Gastrocnemius medialis (tissue), 4 donors: Measurements from ENCODE around the gene NQO2.

Experiments
- POLR2A ChIP-seq, 2 donors: fragments of 450-650 bp; IDR thresholded peaks; one replicate each; pipeline ENCODE4 v1.6.1; 2017; ENCODE audit warnings: antibody characterized with exemption in 2 of 2, mild to moderate bottlenecking in 2 of 2, moderate library complexity in 2 of 2
- TF ChIP-seq, protein P1 (sequence below), 5 experiments: fragments of 450-650 bp in 3 of 5; fragments of 200-600 bp in 2 of 5; sonication (generic) in 2 of 5; IDR thresholded peaks in 4 of 5; conservative IDR thresholded peaks in 1 of 5; 1 replicate in 4 of 5; 2 replicates in 1 of 5; pipeline ENCODE4 v1.5.1; 2016 to 2019; ENCODE audit warnings: antibody characterized with exemption in 5 of 5, mild to moderate bottlenecking in 3 of 5, moderate library complexity in 3 of 5

DNA sequence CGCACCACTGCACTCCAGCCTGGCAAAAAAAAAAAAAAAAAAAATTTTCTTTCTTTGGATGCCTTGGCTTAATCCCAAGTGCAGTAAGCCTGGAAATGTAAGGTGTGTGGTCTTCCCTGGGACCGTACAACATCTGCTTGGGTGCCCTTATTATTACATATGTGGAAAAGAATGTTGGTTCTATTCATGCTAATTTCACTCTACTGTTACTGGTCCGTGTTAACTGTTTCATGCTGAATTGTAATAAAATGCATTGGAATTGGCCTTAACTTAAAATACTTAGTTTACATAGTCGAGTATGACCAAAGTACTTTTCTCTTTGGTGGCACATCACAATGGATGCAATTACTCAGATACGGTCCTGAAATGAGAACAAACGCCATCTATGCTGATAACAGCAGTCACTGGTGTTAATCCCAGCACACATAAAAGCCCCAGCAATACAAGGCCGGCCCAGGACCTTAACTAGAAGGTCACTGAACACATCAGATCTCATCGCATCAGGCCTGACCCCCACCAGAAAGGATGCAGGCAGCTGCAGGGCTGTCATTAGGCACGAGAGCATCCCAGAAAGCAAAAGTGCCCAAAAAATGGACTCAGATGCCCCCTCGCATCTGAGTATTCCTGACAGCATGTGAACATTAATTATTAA, 29.5 kb upstream of the NQO2 start:
- TF ChIP-seq, protein P1, sequence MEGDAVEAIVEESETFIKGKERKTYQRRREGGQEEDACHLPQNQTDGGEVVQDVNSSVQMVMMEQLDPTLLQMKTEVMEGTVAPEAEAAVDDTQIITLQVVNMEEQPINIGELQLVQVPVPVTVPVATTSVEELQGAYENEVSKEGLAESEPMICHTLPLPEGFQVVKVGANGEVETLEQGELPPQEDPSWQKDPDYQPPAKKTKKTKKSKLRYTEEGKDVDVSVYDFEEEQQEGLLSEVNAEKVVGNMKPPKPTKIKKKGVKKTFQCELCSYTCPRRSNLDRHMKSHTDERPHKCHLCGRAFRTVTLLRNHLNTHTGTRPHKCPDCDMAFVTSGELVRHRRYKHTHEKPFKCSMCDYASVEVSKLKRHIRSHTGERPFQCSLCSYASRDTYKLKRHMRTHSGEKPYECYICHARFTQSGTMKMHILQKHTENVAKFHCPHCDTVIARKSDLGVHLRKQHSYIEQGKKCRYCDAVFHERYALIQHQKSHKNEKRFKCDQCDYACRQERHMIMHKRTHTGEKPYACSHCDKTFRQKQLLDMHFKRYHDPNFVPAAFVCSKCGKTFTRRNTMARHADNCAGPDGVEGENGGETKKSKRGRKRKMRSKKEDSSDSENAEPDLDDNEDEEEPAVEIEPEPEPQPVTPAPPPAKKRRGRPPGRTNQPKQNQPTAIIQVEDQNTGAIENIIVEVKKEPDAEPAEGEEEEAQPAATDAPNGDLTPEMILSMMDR (IDR thresholded peaks at IDR 0.05 in 4 of 5, conservative IDR thresholded peaks at IDR 0.05 in 1 of 5) = no peak
- TF ChIP-seq POLR2A (IDR thresholded peaks at IDR 0.05) = no peak
